K562 treated with DMSO at 1 percent for 4 hours (cell line): Measurements from ENCODE around the gene HEATR5B. TPM values are rescaled to one million over a fixed set of nuclear protein-coding genes. Genes with fewer than 3 reads are reported as not detected.

Source experiments
- total RNA-seq: library from RNA; unstranded; fragments of 300-600 nt; gene quantifications from 2 replicates; pipeline ENCODE4 v1.2.3, GENCODE V29; 2022; ENCODE audit not compliant: insufficient read depth

The HEATR5B gene
- 5.0 and 8.4 TPM in 2 replicates for total RNA-seq

DNA sequence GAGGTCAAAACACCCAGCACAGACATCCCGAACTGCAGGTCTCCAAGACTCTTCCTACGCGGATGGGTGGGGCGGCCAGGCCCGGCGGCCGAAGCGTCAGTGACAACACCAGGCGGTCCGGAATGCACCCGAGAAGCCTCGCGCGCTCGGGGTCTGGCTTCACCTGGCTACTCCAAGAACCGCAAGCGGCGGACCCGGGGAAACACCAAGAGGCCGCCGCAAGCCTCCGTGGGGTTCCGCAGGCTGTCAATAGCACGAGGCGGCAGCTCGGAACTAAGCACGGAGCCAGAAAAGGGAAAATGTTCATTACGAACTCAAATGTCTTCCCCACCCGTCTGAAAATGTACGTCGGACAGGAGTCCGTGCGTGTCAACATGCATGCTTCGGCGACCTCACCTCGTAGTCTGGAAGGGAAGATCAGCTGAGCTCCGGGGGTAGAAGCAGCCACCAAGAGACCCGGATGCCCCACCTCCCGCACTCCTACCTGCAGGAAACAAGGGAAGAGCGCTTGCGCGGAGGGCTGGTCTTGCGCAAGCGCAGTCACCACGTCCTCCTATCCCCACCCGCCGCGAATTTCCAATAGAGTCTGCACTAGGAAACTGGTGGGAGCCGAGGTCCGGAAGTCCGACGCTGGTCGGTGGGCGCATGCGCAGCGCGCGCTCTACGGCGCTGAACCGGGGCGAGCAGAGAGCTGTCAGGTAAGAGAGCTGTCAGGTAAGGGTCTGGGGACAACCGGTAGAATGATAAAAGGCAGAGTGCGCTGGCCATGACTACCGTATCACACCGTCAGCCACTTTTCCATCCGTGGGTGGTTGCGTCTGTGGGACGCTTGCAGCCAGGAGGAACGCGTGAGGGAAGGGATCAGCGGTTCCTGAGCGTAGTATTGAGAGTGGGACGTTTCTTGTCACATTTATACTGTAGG is at the start of gene HEATR5B, which contains the start of gene GPATCH11:
TSS of gene HEATR5B (minus strand) at position 500 of the 922 bp plus-strand sequence. CDS start 958 bp downstream, outside the sequence.
TSS of gene GPATCH11 (plus strand) at position 646 of the 922 bp plus-strand sequence. CDS start 3,864 bp downstream, outside the sequence.

DNA sequence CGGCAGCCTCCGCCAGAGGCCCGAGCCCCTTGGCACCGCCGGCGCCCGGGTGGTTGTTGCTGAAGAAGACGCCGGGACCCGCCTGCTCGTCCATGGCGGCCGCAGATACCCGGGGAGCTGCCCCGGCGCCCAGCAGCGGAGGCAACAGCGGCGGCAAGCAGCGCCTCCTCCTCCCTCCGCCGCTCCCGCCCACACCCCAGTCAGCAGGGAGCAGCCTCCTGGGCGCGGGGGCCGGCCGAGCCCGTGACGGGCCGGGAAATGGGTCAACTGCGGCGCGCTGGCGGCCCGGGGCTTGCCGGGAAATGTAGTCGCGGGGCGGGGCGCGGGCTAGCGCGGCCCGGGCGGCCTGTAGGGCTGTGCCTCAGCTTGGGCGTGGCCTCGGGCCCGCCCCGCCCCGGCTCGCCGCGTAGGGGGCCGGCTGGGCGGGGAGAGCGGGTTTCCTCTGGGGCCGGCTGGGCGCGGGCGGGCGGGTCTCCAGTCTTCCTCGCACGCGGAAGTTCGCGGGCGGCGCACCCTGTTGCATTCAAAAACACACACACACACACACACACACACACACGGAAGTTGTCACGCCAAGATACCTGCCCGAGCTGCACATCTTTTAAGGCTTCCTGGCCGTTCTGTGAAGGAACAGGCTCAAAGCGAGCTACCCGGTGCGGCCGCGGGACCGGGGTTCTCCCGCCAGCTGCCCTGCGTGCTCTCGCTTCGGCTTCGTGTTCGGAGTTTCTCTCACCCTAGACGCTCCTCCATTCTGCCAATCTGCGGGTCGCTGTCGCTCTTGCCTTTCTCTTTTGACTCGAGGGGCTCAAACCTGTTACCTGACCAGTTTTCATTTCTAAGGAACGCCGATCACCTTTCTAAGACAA is 117.6 kb downstream of the HEATR5B start, which contains the start of gene STRN:
TSS of gene STRN (minus strand) at position 167 of the 866 bp plus-strand sequence. CDS start at position 94, 73 bp downstream.

Other genes starting within 250 kb of the HEATR5B start
- 7.3 and 8.6 TPM in 2 replicates for gene STRN, start 117.8 kb downstream of the HEATR5B start, total RNA-seq
- 7.7 and 8.4 TPM in 2 replicates for gene GPATCH11, start 146 bp upstream of the HEATR5B start, total RNA-seq
- gene EIF2AK2, start 72.6 kb upstream of the HEATR5B start, total RNA-seq, result 3.9 and 4.5 TPM in 2 replicates
- not detected in 2 replicates for gene SULT6B1, start 104.3 kb upstream of the HEATR5B start, total RNA-seq
- gene CEBPZOS, start 112.1 kb upstream of the HEATR5B start, total RNA-seq, result 20.0 and 21.1 TPM in 2 replicates
- 28.8 and 32.2 TPM in 2 replicates for gene CEBPZ, start 147.2 kb upstream of the HEATR5B start, total RNA-seq
- gene NDUFAF7, start 147.3 kb upstream of the HEATR5B start, total RNA-seq, result 9.4 and 11.2 TPM in 2 replicates
- gene PRKD3, start 240.5 kb upstream of the HEATR5B start, total RNA-seq, result 8.1 and 8.6 TPM in 2 replicates